ENCODE measurements around the gene RPS6KA3. TPM values are rescaled to one million over a fixed set of nuclear protein-coding genes. Genes with fewer than 3 reads are reported as not detected.

RPS6KA3 gene
- total and polyA plus RNA-seq, 8 donors, result 5.2 to 88.1 (median 39.8) TPM

DNA sequence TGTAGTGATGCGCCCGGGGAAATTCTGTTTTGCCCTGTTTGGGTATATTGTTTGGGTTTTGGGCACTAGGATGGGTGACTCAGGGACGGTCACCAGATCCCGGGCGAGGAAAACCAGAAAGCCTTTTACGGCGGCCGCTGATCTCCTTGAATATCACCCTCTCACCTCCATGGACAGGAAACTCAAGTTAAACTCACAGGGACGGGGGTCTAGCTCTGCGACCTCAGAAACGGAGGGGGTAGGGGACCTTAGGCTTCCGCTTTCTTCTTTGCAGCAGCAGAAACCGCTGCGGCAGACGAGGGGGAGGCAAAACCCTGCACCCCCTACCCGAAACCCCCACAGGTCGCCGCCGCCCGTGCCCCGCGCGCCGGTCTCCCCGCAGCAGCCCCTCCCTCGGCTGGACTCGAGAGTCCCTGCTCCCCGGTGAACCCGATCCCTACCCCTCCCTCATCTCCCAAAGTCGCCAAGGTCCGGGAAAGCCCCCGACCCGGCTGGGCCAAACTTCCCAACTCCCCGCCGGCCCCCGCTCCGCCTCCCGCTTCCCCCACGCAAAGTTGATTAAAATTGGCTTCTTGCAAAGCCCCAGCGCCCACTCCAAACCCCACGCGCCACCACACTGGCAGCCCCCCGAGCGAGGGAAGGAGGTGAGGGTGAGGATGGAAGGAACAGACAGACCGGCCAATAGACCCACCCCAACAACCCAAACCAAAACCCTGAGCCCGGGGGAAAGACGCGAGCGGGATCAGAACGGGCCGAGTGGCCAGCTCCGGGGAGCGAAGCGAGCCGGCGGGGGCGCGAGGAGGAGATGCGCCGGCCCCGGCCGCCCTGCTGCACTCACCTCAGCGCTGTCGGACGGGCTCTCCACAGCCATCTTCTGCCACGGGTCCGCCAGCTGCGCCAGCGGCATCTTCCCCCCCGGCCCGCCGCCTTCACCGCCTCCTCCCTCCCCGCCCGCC, 705 bp downstream of the RPS6KA3 start:
- peaks cover 2 to 38% (median 10%) of the 10 kb centered on the region in 4 donors for H3K4me1 ChIP-seq
- TF ChIP-seq, protein P1, sequence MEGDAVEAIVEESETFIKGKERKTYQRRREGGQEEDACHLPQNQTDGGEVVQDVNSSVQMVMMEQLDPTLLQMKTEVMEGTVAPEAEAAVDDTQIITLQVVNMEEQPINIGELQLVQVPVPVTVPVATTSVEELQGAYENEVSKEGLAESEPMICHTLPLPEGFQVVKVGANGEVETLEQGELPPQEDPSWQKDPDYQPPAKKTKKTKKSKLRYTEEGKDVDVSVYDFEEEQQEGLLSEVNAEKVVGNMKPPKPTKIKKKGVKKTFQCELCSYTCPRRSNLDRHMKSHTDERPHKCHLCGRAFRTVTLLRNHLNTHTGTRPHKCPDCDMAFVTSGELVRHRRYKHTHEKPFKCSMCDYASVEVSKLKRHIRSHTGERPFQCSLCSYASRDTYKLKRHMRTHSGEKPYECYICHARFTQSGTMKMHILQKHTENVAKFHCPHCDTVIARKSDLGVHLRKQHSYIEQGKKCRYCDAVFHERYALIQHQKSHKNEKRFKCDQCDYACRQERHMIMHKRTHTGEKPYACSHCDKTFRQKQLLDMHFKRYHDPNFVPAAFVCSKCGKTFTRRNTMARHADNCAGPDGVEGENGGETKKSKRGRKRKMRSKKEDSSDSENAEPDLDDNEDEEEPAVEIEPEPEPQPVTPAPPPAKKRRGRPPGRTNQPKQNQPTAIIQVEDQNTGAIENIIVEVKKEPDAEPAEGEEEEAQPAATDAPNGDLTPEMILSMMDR (IDR thresholded peaks at IDR 0.05), result no peak
- TF ChIP-seq POLR2A (IDR thresholded peaks at IDR 0.05), result no peak
- no peak for TF ChIP-seq EP300 (IDR thresholded peaks at IDR 0.05)
- no peak for TF ChIP-seq POLR2AphosphoS5 (IDR thresholded peaks at IDR 0.05)
- peak in 1 of 2 donors; percentile 59 for DNase-seq
- H3K9me3 ChIP-seq, result peaks cover 0 to 6% (median 0%) of the 10 kb centered on the region in 4 donors
- intact Hi-C loops (cut with DNase I; ENCODE audit: low total_unique reads), result no loop called here
- peak overlapping the region; percentile 54 to 72 (median 66) for H3K4me3 ChIP-seq
- peaks cover 0 to 18% (median 0%) of the 10 kb centered on the region in 3 donors for H3K27me3 ChIP-seq
- peak overlapping the region; percentile 80 to 91 (median 87) for H3K27ac ChIP-seq
- WGBS, 5 donors, result 0 to 46% (median 6%) methylated on average over 10 to 66 of the region's 75 CpGs
- no peaks in the 10 kb centered on the region for H3K36me3 ChIP-seq

GRCh38 chrX:20265221-20265725, 1.4 kb downstream of the RPS6KA3 start:
- intact Hi-C loops (cut with DNase I; ENCODE audit: low total_unique reads), result no loop called here
- DNase-seq, result peak; percentile 48 to 81
- WGBS, 5 donors, result 0 to 51% (median 2%) methylated on average over 25 to 26 of the region's 26 CpGs
- peak overlapping the region; percentile 54 to 72 (median 66) for H3K4me3 ChIP-seq
- peaks cover 2 to 45% (median 12%) of the 10 kb centered on the region in 4 donors for H3K4me1 ChIP-seq
- H3K27ac ChIP-seq, result peak overlapping the region; percentile 80 to 91 (median 87)
- H3K36me3 ChIP-seq, result no peaks in the 10 kb centered on the region
- H3K27me3 ChIP-seq, result peaks cover 0 to 18% (median 0%) of the 10 kb centered on the region in 3 donors
- H3K9me3 ChIP-seq, result peaks cover 0 to 6% (median 0%) of the 10 kb centered on the region in 4 donors
- no peak for TF ChIP-seq EP300 (IDR thresholded peaks at IDR 0.05)
- TF ChIP-seq, protein P1 (IDR thresholded peaks at IDR 0.05), result no peak
- TF ChIP-seq POLR2A (IDR thresholded peaks at IDR 0.05), result peak in 1 of 4 donors; percentile 27
- peak in 2 of 3 donors; percentile 63 to 70 for TF ChIP-seq POLR2AphosphoS5 (IDR thresholded peaks at IDR 0.05)

GRCh38 chrX:20263474-20263873, 3.2 kb downstream of the RPS6KA3 start:
- Histone ChIP-seq H3K9me3 (peaks cover 0 to 6% (median 0%) of the 10 kb centered on the region in 4 donors), H3K36me3 (no peaks in the 10 kb centered on the region), H3K4me3 (no peak overlapping the region), H3K27ac (peak overlapping the region in 1 of 5 donors; percentile 23), H3K27me3 (peaks cover 0 to 17% (median 0%) of the 10 kb centered on the region in 3 donors), H3K4me1 (peaks cover 2 to 48% (median 12%) of the 10 kb centered on the region in 4 donors)
- peak in 1 of 2 donors; percentile 20 for DNase-seq
- TF ChIP-seq EP300 (IDR thresholded peaks at IDR 0.05) (no peak), POLR2AphosphoS5 (IDR thresholded peaks at IDR 0.05) (no peak), POLR2A (IDR thresholded peaks at IDR 0.05) (no peak)
- TF ChIP-seq, protein P1 (IDR thresholded peaks at IDR 0.05), result no peak
- 9 to 20% (median 13%) methylated on average over 2 of the region's 2 CpGs for WGBS, 5 donors
- intact Hi-C loops (cut with DNase I; ENCODE audit: low total_unique reads), result no loop called here

GRCh38 chrX:20260885-20261284, 5.8 kb downstream of the RPS6KA3 start:
- intact Hi-C loops (cut with DNase I; ENCODE audit: low total_unique reads), result no loop called here
- 6 to 49% (median 15%) methylated on average over 2 of the region's 2 CpGs for WGBS, 5 donors
- DNase-seq, result no peak
- Histone ChIP-seq H3K36me3 (no peaks in the 10 kb centered on the region), H3K27me3 (peaks cover 0 to 7% (median 0%) of the 10 kb centered on the region in 3 donors), H3K4me3 (no peak overlapping the region), H3K9me3 (peaks cover 0 to 2% (median 0%) of the 10 kb centered on the region in 4 donors), H3K27ac (no peak overlapping the region), H3K4me1 (peaks cover 2 to 48% (median 12%) of the 10 kb centered on the region in 4 donors)
- TF ChIP-seq POLR2AphosphoS5 (IDR thresholded peaks at IDR 0.05) (no peak), POLR2A (IDR thresholded peaks at IDR 0.05) (no peak), EP300 (IDR thresholded peaks at IDR 0.05) (no peak)
- TF ChIP-seq, protein P1 (IDR thresholded peaks at IDR 0.05), result no peak
